Measurements from ENCODE around the gene ZBTB7C. TPM values are rescaled to one million over a fixed set of nuclear protein-coding genes. Genes with fewer than 3 reads are reported as not detected.

Gene ZBTB7C
- total and polyA plus RNA-seq, 2 of the 8 experiments (the other 6 are each of a cell fraction or from before 2014, with no cell fraction given), result 0.15 to 0.45 TPM

DNA sequence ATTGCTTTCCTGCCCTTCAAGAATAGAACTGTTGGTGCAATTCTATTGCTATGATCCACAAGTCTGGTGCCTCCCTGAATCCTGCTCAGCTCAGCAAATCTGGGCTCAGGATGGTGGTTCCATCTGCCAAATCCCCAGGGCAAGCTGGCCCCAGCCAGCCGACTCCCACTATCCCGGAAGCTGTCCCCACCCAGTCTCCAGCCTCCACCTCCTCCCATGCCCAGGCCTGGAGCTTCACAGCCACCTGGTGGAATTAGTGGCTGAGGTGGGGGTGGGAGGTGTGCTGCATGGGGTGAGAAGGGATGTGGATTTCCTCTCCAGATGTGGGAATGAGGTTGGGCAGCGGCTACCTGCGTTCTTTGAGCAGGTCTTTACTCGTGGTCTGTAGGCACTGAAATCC is 359.4 kb downstream of the ZBTB7C start:
- Histone ChIP-seq H4K5ac (ENCODE audit: insufficient read length, low read depth, low read length) (no peak overlapping the region), H3K23me2 (ENCODE audit: low read depth, low read length) (no peaks in the 10 kb centered on the region), H2AFZ (ENCODE audit: low read length) (no peak overlapping the region), H3K9me3 (ENCODE audit: insufficient read depth in 2 of 2, low read depth in 1 of 2, low read length in 1 of 2) (no peaks in the 10 kb centered on the region), H3K56ac (replicated peaks; ENCODE audit: insufficient read length, low read depth, low read length) (no peak overlapping the region), H2BK12ac (ENCODE audit: low read depth, low read length) (no peak overlapping the region), H3K14ac (ENCODE audit: insufficient read length) (no peak overlapping the region), H3K4me1 (replicated peaks in 1 of 4; ENCODE audit: control insufficient read depth in 3 of 4, insufficient read depth in 4 of 4, low read length in 3 of 4) (no peaks in the 10 kb centered on the region; a peak in 1 of 7 replicates), H3K4me2 (ENCODE audit: insufficient read depth in 1 of 2, low read depth in 2 of 2, low read length in 2 of 2) (no peak overlapping the region), H3K79me2 (ENCODE audit: control insufficient read depth in 1 of 2, insufficient read depth in 2 of 2, low read length in 2 of 2) (no peaks in the 10 kb centered on the region), H2BK5ac (ENCODE audit: low read depth, low read length) (no peak overlapping the region), H3K18ac (ENCODE audit: extremely low read depth, low read length) (no peak overlapping the region), H2BK15ac (ENCODE audit: low read length) (no peak overlapping the region), H3K27ac (ENCODE audit: low read depth, low read length) (no peak overlapping the region), H4K8ac (ENCODE audit: extremely low read depth, insufficient read depth, low read length) (no peak overlapping the region), H3K4me3 (ENCODE audit: extremely low read depth in 1 of 4, insufficient read depth in 2 of 4, low read depth in 3 of 4, low read length in 4 of 4) (no peak overlapping the region), H3K36me3 (ENCODE audit: control insufficient read depth in 2 of 4, insufficient read depth in 4 of 4, low read length in 3 of 4) (no peaks in the 10 kb centered on the region), H2AK5ac (ENCODE audit: low read depth, low read length) (no peak overlapping the region), H3K79me1 (ENCODE audit: low read depth, low read length) (no peaks in the 10 kb centered on the region; the same call in 1 of the 2 replicates), H4K91ac (replicated peaks; ENCODE audit: insufficient read length, low read length) (no peak overlapping the region), H4K20me1 (replicated peaks in 1 of 2; ENCODE audit: control insufficient read depth in 1 of 2, insufficient read depth in 2 of 2, low read length in 2 of 2) (no peaks in the 10 kb centered on the region), H2BK20ac (ENCODE audit: low read length) (no peak overlapping the region), H2BK120ac (replicated peaks; ENCODE audit: low read depth, low read length) (no peak overlapping the region), H3K9ac (replicated peaks in 1 of 4; ENCODE audit: extremely low read depth in 1 of 4, low read depth in 3 of 4, low read length in 3 of 4) (no peak overlapping the region), H3K4ac (replicated peaks; ENCODE audit: insufficient read length, low read depth, low read length) (no peak overlapping the region), H3K27me3 (replicated peaks in 1 of 4; ENCODE audit: control insufficient read depth in 3 of 4, extremely low read depth in 1 of 4, insufficient read depth in 3 of 4, low read length in 3 of 4) (peaks cover 0 to 2% (median 0%) of the 10 kb centered on the region in 4 experiments; a peak in 2 of 7 replicates), H3K23ac (ENCODE audit: insufficient read length) (no peak overlapping the region)
- 86% methylated on average over 5 of the region's 5 CpGs; no CpG with 5 or more reads in 1 of the 2 experiments for WGBS, 2 experiments (ENCODE audit: extremely low coverage in 1 of 2, insufficient coverage in 1 of 2, insufficient read length in 1 of 2, insufficient replicate concordance in 2 of 2, low coverage in 1 of 2, low lambda C conversion rate in 2 of 2, missing lambda C conversion rate in 1 of 2)
- CTCF ChIA-PET (ENCODE audit: partially characterized antibody), result interaction anchor here (0.9 to 1.8 kb wide), 5 partner anchors 9 to 395 kb away, joined by 3 to 6 read pairs (median 3); no protein-coding TSS in a partner anchor
- DNase-seq (ENCODE audit: low read depth in 1 of 2, low spot score in 2 of 2) (no peak), FAIRE-seq (no peak)
- POLR2A ChIA-PET (ENCODE audit: partially characterized antibody), result no interaction called here
- TF ChIP-seq, protein P1, sequence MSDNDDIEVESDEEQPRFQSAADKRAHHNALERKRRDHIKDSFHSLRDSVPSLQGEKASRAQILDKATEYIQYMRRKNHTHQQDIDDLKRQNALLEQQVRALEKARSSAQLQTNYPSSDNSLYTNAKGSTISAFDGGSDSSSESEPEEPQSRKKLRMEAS (IDR thresholded peaks at IDR 0.05), result no peak
- TF ChIP-seq, protein P2, sequence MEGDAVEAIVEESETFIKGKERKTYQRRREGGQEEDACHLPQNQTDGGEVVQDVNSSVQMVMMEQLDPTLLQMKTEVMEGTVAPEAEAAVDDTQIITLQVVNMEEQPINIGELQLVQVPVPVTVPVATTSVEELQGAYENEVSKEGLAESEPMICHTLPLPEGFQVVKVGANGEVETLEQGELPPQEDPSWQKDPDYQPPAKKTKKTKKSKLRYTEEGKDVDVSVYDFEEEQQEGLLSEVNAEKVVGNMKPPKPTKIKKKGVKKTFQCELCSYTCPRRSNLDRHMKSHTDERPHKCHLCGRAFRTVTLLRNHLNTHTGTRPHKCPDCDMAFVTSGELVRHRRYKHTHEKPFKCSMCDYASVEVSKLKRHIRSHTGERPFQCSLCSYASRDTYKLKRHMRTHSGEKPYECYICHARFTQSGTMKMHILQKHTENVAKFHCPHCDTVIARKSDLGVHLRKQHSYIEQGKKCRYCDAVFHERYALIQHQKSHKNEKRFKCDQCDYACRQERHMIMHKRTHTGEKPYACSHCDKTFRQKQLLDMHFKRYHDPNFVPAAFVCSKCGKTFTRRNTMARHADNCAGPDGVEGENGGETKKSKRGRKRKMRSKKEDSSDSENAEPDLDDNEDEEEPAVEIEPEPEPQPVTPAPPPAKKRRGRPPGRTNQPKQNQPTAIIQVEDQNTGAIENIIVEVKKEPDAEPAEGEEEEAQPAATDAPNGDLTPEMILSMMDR (IDR thresholded peaks at IDR 0.05; ENCODE audit: control extremely low read depth in 1 of 3, insufficient read depth in 1 of 3, low read depth in 1 of 3, low read length in 3 of 3), result no peak
- TF ChIP-seq CBX8 (IDR thresholded peaks at IDR 0.05; ENCODE audit: borderline replicate concordance, low read depth, low read length), result no peak
